Activated CD8-positive, alpha-beta memory T cell treated with anti-CD3 and anti-CD28 coated beads for 4 hours (primary cell): ENCODE data around the gene OPCML.

ENCODE experiments used
- DNase-seq, 2 donors: peaks; one replicate each; pipeline ENCODE4 v3.0.0-alpha.2; 2020; ENCODE audit warnings: low read depth in 2 of 2

Gene OPCML

DNA sequence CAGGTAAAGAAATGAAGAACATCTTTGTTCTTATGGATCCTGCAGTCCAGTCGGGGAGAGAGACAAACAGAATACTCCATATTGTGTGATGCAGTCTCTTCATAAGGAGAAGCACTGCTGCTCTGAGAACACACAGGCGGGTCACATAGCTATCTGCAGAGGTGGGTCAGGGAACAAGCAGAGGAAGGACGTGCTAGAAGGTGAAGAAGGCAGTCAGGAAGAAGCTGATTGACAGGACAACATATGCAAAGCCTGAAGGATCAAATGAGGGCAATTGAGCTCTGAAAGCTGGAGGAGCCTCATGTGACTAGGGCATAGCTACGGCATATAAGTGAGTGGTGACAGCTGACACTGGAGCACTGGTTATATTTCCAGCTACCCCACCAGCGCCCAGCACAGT, 122.5 kb downstream of the OPCML start:
- no peak for DNase-seq

DNA sequence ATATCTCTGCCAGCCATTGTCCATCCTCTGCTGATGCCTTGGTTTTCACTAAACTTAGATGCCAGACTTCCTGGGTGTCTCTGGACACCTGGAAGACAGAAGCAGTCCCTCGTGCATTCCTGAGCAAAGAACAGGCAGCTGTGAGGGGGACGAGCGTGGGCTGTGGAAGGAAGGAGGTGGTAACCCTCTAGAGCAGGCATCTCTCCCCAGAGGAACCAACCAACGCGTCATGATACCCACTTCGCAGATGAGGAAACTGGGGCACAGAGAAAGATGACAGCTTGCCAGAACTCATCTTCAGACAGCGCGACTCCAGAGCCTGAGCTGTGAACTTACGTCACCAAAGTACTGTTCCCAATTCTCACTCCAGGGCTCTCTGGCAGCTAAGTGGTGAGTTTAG, 123.4 kb downstream of the OPCML start:
- no peak for DNase-seq

DNA sequence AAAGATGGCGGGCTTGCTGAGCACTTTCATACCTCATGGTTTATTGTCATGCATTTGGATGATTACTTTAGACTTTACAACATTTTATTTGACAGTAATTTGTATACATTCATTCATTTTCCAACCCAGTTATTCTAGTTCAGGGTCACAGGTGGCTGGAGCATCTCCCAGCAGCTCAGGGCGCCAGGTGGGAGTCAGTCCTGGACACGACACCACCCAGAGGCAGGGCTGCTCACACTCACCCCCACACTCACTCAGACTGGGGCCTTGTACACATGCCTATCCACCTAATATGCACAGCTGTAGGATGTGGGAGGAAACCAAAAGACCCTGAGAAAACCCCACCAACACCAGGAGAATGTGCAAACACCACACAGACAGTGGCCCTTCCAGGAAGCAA, 123.9 kb downstream of the OPCML start:
- no peak for DNase-seq

DNA sequence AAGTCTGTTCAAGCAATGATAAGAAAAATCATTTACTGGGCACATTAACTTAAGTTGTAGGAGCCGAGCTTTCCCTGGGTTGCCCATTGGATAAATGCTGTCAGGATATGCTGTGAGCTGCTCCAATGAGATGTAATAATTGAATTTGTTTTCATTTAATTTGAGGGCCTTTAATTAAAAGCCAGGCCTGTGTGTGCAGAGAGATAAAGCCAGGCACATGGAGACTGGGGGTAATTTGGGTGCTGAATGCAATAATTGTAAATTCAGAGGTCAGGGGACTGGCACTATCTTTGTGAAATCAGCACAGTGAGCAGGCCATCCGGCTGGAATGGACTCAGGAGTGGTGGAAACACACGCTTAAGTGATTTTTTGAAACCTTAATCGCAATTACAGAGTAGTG, 125.8 kb downstream of the OPCML start:
- DNase-seq = no peak

DNA sequence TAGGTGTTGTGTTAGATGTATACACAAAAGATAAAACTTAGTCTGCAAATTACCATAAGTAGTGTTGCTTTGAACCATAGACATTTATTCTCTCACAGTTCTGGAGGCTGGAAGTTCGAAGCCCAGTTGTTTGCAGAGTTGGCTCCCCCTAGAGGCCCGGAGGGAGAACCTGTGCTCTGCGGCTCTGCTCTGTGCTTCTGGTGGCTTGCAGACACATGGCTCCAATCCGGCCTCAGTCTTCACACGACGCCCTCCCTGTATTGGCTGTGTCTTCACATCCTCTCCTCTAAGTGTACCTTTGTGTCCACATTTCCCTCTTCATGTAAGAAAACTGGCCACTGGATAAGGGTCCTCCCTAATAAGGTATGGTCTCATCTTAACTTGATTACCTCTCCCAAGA, 128.4 kb downstream of the OPCML start:
- DNase-seq = no peak

DNA sequence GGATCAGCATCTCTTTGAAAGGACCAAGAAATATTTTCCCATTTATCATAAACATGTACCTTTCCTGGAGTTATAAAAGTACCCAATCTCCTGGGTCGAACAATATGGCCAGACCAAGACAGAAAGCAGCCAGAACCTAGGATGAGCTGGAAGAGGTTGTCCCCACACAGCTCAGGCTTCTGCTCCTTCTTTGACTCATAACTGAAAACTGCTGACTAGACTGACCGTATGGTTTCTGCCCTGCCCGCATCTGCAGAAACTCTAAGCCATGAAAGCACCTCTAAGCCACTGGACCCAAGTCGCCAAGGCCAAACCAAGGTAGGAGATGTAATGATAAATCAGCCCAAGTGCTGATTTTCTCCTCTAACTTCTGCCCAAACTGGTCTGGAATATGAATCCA, 129.8 kb downstream of the OPCML start:
- no peak for DNase-seq

DNA sequence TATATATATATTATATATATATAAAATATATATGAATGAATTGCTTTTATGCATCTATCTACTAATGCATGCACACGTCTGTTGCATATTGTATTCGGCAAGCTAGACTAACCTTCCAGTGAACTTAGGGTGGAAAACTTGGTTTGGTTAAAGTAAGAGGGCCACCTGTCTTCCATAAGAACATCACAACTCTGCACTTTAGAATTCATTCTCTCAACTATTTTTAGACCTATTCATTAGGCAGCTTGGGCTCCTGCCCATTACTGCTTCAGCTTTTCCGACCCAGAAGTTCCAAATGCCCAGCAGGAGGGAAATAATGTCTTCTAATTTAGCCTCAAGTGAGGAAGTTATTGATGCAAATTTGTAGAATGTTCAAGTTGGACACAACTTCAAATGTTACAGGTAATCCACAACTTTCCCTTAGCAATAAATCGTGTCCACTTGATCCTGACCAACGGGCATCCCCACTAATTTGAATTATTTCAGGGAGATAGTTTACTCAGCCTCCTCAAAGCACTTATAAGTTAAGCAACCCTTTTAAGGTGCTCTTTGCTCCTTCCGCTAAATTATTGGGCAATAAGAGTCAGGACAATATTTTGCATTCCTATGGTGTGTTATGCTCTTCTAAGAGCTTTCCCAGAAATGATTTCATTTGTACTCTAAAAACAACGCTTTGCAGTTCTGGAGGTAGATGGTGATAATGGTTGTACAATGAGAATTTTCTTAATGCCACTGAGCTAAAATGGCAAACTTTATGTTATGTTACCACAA, 132.3 kb downstream of the OPCML start:
- DNase-seq = no peak

DNA sequence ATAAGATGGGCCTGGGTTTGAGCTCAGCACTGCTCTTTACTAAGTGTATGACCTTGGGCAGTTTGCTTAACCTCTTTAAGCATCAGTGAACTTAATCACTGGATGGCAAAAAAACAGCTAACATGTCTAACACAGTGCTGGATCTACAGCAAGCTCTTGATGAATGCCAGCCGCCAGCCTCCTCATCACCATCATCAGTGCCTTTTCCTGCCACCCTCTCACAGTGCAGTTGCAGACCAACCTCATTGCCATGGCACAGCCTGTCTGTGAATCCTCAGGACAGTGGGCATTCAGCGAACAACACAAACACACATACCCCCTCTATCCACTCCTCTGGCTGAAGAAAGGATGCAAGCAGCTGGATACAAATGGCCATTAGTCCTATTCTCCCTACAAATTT, 133.0 kb downstream of the OPCML start:
- no peak for DNase-seq

DNA sequence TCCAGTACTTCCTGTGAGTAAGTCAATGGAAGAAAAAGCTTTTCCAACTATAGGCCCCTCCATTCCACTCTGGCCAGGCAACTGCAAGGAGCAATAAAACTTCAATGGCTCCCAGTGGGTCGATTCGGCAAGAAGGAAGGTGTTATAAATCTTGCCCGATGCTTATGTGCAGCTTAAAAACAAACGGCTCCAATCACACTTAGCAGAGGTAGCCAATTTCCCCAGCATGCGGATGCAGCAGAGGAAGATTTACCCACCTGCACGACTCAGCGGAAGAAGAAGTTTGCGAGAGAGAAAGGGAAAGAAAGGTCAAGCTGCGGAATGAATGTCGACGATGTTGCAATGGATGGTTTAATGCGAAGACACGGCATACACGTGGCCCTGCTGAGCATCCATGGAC, 141.5 kb downstream of the OPCML start:
- DNase-seq = no peak

DNA sequence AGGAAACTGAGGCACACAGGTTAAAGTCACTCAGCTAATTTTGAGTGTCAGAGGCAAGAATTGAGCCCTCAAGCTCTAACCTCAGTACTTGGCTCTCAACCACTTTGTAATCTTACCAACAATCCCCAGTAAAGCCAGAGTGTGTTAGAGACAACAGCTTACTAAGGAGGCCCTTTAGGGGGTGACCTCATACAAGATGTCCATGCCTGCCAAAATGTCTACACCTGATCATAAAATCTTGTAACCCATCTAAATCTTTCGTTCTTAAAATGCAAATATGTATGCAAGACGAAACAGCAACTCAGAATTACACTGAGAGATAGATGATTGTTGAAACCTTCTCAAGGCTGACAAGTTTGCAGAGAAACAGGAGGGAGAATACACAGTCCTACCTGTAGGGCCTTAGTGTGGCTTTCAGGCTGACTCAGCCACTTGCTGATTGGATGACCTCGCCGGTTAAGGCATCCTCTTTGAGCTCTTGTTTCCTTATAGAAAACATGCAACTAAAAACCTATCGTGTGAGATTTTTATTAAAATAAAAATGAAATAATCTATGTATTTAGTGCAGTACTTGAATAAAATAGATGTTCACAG, 143.2 kb downstream of the OPCML start:
- DNase-seq = no peak

DNA sequence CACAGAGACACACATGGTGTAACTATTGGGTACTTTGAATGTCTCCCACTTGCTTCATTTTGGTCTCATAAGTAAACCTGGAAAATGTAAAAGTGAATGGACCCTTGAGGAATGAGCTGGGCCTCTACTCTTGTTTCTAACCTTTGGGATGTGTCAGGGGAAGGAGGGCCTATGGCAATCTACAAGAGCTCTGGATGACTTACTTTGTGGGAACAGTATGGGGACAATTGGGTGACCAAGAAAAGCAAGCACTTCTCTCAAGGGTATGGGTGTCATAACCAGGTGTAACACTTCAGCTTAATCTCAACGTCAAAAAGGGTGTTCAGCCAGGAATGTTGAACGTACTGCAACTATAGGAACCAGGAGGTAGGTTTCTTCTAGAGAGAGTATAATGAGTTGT, 144.0 kb downstream of the OPCML start:
- DNase-seq = no peak

DNA sequence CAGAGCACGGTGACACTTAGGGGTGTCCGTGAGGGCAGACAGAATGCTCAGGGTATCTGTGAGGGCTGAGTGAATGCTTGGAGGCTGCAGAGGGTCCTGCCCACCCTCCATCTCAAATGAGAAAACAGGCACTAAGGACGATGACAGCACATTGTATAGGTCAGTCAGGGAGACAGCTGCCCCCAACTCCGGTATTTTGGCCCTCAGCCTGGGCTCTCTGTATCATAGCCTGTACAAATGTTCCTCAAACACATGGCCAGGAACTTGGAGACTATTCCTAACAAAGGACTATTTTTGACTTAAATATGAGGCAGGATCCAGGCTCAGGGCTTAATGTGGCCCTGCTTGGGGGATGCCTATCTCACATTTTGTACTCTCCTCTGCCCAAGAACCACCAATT, 145.4 kb downstream of the OPCML start:
- no peak for DNase-seq

DNA sequence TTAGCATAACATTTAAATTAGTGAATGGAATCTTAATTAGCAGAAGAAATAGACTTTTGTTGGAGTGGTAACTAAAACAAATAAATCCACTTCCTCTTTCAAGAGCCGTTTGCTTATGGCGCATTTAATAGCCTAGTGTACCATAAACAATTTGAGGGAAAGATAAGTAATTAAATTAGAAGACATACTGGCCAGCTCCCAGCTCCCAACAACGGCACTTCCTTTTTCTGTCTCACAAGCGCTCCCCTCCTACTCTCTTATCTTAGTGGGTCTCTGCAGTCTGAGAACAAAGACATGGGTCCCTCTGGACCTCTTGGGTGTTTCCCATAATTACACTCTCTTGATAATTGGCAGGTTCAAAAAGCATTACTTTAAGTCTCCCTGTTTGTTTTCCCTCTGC, 146.0 kb downstream of the OPCML start:
- DNase-seq = no peak

DNA sequence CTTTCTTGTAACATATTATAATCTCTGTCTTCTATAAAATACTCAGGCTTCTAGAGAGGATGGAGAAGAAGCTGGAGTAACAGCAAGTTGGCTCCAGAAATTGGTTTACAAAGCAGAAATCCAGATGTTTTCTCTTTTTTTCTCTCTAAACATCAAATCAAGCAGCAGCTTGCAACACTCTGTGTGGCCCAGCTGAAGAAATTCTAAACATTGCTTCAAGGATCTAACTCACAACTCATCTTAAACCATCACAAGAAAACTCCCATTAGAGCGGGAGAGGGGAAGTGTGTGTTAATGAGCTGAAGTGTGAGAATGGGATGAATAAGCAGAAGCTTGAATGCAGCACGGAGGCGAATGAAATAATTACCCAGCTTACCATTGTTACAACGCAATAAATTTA, 146.5 kb downstream of the OPCML start:
- no peak for DNase-seq

DNA sequence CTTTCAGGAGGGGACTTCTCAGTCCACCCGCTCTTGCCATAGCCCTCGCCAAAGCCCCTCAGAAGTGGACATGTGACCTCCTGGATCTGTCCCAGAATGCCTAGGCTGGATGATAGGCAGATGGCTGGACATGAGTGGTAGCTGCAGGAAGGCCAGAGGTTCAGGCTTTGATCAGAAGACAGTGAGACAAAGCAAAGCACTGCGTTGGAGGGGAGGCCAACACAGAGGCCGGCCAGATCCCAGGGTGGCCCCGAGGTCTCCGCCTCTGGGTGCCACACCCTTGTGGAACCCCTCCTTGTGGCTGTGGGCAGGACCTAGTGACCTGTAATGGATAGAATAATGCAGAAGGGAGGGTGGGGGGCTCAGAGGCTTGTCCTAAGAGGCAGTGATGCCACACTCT, 147.6 kb downstream of the OPCML start:
- no peak for DNase-seq

DNA sequence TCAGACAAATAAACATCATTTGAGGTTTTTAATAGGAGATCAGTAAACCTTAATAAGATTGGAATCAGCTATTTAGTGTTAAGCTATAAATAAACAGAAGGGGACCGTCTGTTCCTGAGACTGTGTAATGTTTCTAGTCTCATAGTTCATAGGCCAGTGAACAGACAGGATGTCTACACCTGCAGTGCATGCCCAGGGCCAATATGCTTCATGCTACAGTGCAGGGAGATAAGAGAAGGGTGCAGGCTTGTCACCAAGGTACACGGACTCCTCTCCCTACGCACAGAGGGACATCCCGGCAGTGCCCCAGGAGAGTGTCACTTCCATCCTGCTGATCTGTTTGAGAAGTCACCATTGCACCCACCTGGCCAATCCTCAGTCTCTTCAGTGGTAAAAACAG, 148.6 kb downstream of the OPCML start:
- DNase-seq = no peak

DNA sequence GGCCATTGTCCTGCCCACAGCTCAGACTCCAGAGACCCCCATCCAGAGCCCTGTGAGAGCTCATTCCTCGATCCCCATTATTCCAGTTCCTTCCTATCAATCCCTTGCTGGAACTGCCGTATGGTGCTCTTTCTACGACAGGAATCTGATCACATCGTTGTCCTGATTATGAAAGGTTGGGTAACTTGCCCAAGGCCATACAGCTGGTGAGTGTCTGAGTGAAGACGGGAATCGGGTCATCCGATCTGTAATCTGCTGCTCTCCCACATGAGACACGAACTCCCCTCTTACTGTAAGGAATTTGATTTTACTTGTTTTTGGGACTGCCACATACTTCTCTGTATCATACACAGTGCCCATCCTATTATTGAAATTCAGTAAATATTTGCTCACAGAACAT, 149.1 kb downstream of the OPCML start:
- no peak for DNase-seq

DNA sequence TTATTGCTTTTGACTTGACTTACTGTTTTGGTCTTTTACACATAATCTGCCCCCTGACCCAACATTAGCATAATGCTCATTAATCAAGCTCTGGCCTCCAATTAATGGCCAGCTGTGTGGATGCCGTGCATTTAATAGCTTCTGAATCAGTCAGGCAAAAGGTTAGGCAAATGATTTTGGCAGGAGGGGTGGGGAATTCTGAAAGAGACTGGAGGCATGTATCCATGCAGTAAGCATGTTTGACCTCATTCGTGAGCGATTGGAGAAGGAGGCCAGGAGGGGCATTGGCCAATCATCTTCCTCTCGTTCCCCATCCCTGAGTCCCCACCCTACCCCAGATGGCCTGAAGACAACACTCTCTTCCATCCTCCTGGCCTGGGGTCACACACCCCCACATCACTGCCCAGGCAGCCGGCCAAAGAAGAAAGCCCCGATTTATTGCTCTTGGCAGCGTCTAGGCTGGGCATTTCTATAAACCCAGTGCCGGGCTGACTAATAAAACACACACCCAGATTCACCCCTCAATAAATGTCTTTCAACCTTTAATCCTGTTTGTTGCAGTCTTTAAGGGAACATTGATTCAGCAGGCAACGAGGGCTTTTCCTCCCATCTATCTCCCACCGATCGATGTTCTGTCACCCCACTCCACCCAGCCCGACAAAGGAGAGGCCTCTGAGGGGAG, 150.0 kb downstream of the OPCML start:
- DNase-seq = no peak

DNA sequence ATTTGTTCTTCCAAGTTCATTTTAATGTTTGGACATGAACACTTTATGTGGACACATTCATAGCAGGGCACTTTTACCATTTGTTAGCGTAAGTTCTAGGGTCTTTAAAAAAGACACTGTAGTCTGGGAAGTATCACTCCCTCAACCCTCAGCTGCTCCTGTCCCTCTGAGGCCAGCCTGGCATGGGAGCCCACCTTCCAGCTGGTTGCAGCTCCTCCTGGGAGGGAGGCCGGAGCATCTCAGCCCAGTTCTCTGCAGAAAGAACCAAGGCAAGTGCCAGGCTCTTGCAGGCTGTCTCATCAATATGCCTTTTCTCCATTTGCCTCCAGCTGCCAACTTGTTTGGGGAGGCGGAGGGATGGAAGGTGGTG, 150.6 kb downstream of the OPCML start:
- no peak for DNase-seq

DNA sequence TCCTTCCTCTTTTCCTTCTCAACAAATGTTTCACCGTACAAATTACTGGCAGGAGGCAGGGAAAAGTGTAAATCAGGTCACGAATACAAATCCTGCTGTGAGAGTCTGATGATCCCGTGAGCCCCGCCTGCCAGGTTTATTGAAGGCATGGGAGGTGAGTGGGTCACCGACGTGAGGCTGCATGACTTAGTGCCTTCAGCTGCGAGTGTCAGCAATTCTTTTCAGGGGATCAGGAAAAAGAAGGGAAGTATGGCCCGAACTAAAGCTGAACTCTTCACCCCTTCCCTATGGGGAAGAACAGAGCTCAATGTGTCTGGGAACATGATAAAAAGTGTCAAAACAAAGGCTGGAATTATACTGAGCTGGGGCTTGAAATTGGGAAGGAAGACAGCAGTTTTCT, 166.2 kb downstream of the OPCML start:
- DNase-seq = no peak

DNA sequence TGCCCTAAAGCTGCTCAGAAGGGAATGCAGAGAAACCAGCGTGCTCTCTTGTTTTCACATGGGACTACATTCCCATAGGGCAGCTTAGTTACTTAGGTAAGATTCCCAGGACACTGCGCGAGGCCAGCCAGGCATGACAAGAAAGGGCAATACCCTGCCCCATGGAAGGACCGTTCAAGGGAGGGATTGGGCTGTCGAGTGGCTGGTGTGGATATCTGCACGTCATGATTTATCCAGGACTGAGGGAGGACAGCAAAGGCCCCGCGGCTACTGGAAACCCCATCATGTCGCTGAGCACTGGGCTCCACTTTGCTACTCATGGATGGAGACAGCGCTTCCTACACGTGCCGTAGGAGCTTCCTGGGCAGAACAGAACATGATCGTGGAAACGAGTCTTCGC, 169.4 kb downstream of the OPCML start:
- no peak for DNase-seq

DNA sequence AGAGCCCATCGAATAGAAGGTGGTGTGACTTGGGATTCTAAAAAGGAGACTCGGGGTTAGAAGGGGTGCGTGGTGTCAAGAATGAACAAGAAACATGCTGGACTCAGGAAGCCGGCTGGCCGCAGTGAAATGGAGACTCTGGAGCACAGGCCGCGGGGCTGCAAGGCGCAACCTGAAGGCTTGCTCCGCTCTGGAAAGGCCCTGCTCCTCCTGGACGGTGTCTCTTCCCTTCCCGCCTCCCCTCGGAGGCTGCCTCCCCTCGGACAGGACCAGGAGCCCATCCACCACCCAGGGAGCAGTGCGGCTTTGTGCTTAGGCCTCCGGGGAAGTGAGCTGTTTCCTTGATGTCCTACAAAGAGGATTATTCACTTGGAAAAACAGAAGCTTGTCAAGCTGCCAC, 170.1 kb downstream of the OPCML start:
- DNase-seq = no peak

DNA sequence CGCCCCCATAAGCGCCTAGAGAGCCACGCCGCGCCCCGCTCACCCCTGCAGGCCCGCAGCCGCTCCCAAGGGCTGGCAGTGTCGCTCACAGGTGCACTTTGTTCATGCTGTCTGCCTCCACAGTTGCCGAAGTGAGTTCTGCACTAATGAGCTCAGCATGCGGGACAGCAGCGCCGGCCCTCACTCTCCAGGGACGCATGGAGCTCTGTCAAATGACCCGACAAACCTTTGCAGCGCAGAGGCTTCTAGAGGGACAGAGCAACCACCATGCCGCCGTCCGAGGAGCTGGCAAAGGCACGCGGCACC, 170.7 kb downstream of the OPCML start:
- DNase-seq = no peak
